Calu3 (cell line): ENCODE results near the gene OR4F15. TPM values are rescaled to one million over a fixed set of nuclear protein-coding genes. Genes with fewer than 3 reads are reported as not detected.

ENCODE experiments used
- BruUV-seq: library from RNA; stranded (reverse); fragments of 400-500 nt; replicated peaks from 2 replicates; lab custom pipeline; 2021; lab: Mats Ljungman, UMichigan
- CTCF ChIA-PET: fragments of 300-600 bp; sonication (Branson Sonifier 250); formaldehyde crosslinking; loops from one replicate; lab custom pipeline; 2022; ENCODE audit warnings: antibody characterized with exemption; lab: Charles Lee
- DNase-seq: peaks from one replicate; pipeline ENCODE4 v3.0.0; 2022
- H3K27ac Mint-ChIP-seq: one replicate; pipeline ENCODE4 v1.8.0; 2022; ENCODE audit warnings: mixed read lengths; ENCODE audit not compliant: unreplicated experiment
- H3K27me3 Mint-ChIP-seq: one replicate; pipeline ENCODE4 v1.8.0; 2022; ENCODE audit warnings: mixed read lengths; ENCODE audit not compliant: unreplicated experiment
- H3K36me3 Mint-ChIP-seq: one replicate; pipeline ENCODE4 v1.8.0; 2022; ENCODE audit warnings: mild to moderate bottlenecking, moderate library complexity, mixed read lengths; ENCODE audit not compliant: insufficient read depth, unreplicated experiment
- H3K4me1 Mint-ChIP-seq: one replicate; pipeline ENCODE4 v1.8.0; 2022; ENCODE audit warnings: mild to moderate bottlenecking, low read depth, mixed read lengths; ENCODE audit not compliant: unreplicated experiment
- H3K4me3 Mint-ChIP-seq: one replicate; pipeline ENCODE4 v1.8.0; 2022; ENCODE audit warnings: mild to moderate bottlenecking, low read depth, moderate library complexity, mixed read lengths; ENCODE audit not compliant: unreplicated experiment
- H3K9me3 Mint-ChIP-seq: one replicate; pipeline ENCODE4 v1.8.0; 2022; ENCODE audit warnings: low read depth, mixed read lengths; ENCODE audit not compliant: unreplicated experiment
- CTCF ChIP-seq: fragments of 200-600 bp; IDR thresholded peaks from one replicate; pipeline ENCODE4 v1.8.0; 2022; ENCODE audit warnings: antibody characterized with exemption; ENCODE audit not compliant: unreplicated experiment
- intact Hi-C: fragments of 100-400 bp; cut with micrococcal nuclease; formaldehyde crosslinking; loops from one replicate; pipeline ENCODE4 v1.10.0; 2022; ENCODE audit not compliant: unreplicated experiment
- total RNA-seq: library from RNA; stranded (reverse); gene quantifications from 2 replicates; pipeline ENCODE4 v1.2.3, GENCODE V29; 2022

The OR4F15 gene
- total RNA-seq, 1 experiment from 2014 or later: not detected

- CTCF ChIA-PET: interaction anchor here (0.7 kb wide), 1 partner anchor 50 kb away, joined by 3 read pairs; no protein-coding TSS in a partner anchor
- BruUV-seq: no TSS peak
- H3K27me3 Mint-ChIP-seq: peaks cover 54% of the 10 kb centered on the region
Measured at GRCh38 chr15:101803676-101804075, 8.3 kb upstream of the OR4F15 start.

DNA sequence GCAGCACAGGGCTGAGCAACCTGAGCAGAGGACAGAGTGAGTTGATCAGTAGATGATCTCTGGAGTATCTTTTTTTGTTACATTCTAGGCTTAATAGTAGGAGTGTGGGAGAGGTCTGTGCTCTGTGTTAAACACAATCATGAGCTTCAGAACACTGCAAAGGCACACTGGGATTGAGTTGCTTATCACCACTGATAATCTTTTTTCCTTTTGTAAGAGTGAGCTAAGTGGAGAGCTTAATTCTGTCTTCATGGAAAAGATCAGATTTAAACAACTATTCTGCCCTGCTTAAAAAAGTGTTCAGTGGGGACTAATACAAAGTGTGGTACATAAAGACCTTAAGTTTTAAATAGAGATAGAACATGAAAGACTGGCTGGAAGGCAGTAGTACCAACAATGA is 7.6 kb upstream of the OR4F15 start:
- intact Hi-C loops: no loop called here
- H3K4me1 Mint-ChIP-seq: no peaks in the 10 kb centered on the region
- BruUV-seq: no TSS peak
- CTCF ChIA-PET: no interaction called here
- H3K36me3 Mint-ChIP-seq: no peaks in the 10 kb centered on the region
- H3K9me3 Mint-ChIP-seq: no peaks in the 10 kb centered on the region
- DNase-seq: no peak
- TF ChIP-seq CTCF: no peak
- H3K4me3 Mint-ChIP-seq: no peak overlapping the region
- peaks cover 52% of the 10 kb centered on the region for H3K27me3 Mint-ChIP-seq
- no peak overlapping the region for H3K27ac Mint-ChIP-seq

More at GRCh38 chr15:101803676-101804075, 8.3 kb upstream of the OR4F15 start:
- H3K4me1 Mint-ChIP-seq: no peaks in the 10 kb centered on the region
- H3K4me3 Mint-ChIP-seq: no peak overlapping the region
- no peaks in the 10 kb centered on the region for H3K36me3 Mint-ChIP-seq
- no peaks in the 10 kb centered on the region for H3K9me3 Mint-ChIP-seq
- H3K27ac Mint-ChIP-seq: no peak overlapping the region
- intact Hi-C loops: no loop called here
- no peak for TF ChIP-seq CTCF
- DNase-seq: no peak

DNA sequence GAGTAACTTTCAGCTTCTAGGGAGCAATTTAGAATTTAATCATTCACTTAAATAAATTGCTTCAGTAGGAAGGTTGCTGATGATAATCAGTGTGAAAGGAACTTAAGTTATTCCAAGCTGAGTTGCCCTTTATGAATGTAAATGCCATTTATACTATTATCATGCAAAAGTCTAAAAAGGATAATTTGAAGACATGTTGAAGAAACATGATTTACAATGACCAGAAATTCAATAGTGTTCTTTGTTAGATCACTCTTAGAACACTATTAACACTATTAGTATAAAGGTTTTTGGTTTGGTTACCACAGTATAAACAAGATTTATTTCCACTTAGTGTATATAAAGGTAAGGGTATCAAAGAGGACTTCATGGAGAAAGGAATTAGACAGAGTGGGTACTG is 7.1 kb upstream of the OR4F15 start:
- Mint-ChIP-seq H3K4me3 (no peak overlapping the region), H3K36me3 (no peaks in the 10 kb centered on the region), H3K27me3 (peaks cover 57% of the 10 kb centered on the region), H3K4me1 (no peaks in the 10 kb centered on the region), H3K27ac (no peak overlapping the region), H3K9me3 (no peaks in the 10 kb centered on the region)
- no peak for TF ChIP-seq CTCF
- no TSS peak for BruUV-seq
- DNase-seq: no peak
- intact Hi-C loops: no loop called here
- CTCF ChIA-PET: no interaction called here

GRCh38 chr15:101805605-101806345 is 6.2 kb upstream of the OR4F15 start:
- CTCF ChIA-PET: no interaction called here
- Mint-ChIP-seq H3K9me3 (peaks cover 2% of the 10 kb centered on the region), H3K27me3 (peaks cover 59% of the 10 kb centered on the region), H3K27ac (no peak overlapping the region), H3K36me3 (no peaks in the 10 kb centered on the region), H3K4me1 (no peaks in the 10 kb centered on the region), H3K4me3 (no peak overlapping the region)
- no peak for DNase-seq
- no peak for TF ChIP-seq CTCF
- BruUV-seq: no TSS peak
- intact Hi-C loops: no loop called here
